NB4 (cell line): ENCODE results near the gene ZNF397.

ENCODE experiments used
- POLR2A ChIP-seq: IDR thresholded peaks from 2 replicates; pipeline ENCODE4 v1.6.1; 2011; ENCODE audit warnings: mild to moderate bottlenecking; ENCODE audit not compliant: insufficient read length; ENCODE audit errors: extremely low read depth
- TF ChIP-seq, protein P1 (sequence below): IDR thresholded peaks from one replicate; pipeline ENCODE4 v1.5.1; 2012; ENCODE audit warnings: low read depth, low read length

DNA sequence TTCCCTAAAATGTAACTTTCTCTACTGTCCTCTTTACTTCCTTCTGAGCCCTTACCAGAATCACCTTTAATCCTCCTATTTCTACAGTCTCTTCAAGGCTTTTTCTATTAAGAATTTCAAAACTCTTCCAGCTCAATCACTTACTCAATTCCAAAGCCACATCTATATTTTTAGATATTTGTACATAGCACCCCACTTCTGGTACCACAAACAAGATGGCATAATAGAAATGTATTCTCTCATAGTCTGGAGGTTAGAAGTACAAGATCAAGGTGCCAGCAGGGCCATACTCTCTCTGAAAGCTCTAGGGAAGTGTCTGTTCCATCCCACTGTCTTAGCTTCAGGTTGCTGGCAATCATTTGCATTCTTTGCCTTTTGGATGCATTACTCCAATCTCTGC is 38.1 kb downstream of the ZNF397 start:
- no peak for TF ChIP-seq POLR2A
- TF ChIP-seq, protein P1, sequence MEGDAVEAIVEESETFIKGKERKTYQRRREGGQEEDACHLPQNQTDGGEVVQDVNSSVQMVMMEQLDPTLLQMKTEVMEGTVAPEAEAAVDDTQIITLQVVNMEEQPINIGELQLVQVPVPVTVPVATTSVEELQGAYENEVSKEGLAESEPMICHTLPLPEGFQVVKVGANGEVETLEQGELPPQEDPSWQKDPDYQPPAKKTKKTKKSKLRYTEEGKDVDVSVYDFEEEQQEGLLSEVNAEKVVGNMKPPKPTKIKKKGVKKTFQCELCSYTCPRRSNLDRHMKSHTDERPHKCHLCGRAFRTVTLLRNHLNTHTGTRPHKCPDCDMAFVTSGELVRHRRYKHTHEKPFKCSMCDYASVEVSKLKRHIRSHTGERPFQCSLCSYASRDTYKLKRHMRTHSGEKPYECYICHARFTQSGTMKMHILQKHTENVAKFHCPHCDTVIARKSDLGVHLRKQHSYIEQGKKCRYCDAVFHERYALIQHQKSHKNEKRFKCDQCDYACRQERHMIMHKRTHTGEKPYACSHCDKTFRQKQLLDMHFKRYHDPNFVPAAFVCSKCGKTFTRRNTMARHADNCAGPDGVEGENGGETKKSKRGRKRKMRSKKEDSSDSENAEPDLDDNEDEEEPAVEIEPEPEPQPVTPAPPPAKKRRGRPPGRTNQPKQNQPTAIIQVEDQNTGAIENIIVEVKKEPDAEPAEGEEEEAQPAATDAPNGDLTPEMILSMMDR: no peak
